GM18909 (cell line): ENCODE data around the gene MTUS2.

Experiments
- ATAC-seq: cut with Tn5 transposase; IDR thresholded peaks from one replicate; pipeline ENCODE4 v1.9.1; 2021; ENCODE audit warnings: mild to moderate bottlenecking; ENCODE audit not compliant: unreplicated experiment, poor library complexity

Gene MTUS2

DNA sequence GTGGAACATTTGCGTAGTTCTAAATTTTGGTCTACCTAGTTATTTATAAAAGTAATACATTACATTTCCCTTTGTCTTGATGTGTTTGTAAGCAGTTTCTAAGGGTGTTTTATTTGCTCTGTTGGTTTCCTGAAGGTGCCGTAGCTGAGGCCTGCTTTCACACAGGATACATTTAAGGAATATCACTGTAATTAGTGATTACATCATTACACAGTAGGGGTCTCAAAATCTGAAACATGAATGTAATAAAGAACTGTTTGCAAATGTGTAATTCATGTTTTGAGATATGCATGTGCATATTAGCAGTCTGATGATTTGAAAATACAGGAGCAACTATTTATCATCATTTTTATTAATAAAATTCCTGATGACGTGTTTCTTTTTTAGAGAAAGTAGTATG, 281.8 kb downstream of the MTUS2 start:
- ATAC-seq, result no peak

DNA sequence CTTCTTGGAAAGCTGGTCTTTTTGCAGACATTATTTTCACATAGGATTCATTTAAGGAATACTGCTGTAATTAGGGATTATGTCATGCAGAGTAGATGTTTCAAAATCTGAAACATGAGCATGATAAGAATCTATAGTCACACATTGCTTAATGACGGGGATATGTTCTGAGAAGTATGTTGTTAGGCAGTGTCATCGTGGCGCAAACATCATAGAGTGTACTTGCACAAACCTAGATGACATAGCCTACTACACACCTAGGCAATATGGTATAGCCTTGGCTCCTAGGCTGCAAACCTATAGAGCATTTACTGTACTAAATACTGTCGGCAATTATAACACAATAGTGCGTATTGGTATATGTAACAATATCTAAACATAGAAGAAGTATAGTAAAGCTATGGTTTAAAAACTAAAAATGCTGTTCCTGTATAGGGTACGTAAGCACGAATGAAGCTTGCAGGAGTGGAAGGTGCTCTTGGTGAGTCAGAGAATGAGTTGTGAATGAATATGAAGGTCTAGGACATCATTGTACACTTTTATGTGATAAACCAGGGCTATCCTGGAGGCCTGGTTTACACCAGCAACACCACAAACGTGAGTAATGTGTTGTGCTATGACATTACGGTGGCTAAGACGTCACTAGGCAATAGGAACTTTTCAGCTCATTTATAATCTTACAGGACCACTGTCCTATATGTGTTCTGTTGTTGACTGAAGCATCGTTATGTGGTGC, 283.1 kb downstream of the MTUS2 start:
- ATAC-seq, result no peak

DNA sequence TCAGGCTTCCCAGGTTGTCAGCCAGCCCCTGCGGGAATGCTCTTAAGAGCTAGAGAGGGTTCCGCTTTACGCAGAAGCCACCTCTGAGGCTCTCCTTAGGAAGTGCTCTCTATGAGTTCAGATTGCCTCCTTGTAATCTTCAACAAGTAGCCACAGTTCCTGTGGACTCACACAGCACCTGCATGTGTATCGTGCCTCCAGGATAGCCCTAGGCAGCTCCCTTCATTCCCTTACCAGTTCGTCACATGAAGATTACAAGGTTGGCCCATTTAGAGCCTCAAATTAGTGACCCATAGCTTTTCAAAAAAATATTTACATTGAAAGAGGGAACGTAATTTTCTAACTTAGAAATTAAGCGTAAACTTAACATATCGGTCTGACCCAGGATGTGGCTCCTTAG, 284.3 kb downstream of the MTUS2 start:
- ATAC-seq, result no peak

DNA sequence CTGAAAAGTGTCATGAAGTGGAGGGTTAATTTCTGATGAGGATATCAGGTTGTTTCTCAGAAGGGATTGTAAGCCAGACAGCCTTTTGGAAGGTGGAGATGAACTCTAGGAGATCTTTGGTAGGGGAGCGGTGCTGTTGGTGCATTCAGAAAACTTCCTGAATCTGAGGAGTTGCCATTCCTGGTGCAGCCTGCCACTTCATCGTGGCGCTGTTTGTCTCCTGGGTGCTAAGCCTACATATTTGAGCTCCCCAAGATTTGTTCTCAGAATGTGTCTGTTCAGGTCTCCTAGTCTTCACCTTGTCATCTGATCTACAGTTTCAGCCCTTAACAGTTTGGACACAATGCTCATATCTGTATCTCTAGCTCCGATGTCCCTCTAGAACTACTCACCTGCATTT, 285.6 kb downstream of the MTUS2 start:
- no peak for ATAC-seq

DNA sequence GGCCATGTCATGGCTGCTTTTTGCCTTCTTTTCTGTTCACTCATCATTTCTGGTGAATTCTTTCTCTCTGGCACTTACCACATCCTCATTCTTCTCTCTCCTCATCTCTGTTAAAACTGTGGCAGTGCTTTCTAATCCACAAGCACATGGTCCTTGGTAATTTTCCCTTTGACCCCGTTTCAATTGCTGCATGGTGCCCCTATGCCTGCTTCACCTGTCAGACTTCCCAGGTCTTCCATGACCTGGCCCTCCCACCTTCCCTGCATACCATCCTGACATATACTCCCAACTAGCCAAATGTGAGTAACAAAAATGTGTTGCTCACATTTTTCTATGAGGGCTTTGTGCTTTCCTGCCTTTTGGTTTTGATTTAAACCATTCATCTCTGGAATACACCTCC, 286.5 kb downstream of the MTUS2 start:
- ATAC-seq, result no peak

DNA sequence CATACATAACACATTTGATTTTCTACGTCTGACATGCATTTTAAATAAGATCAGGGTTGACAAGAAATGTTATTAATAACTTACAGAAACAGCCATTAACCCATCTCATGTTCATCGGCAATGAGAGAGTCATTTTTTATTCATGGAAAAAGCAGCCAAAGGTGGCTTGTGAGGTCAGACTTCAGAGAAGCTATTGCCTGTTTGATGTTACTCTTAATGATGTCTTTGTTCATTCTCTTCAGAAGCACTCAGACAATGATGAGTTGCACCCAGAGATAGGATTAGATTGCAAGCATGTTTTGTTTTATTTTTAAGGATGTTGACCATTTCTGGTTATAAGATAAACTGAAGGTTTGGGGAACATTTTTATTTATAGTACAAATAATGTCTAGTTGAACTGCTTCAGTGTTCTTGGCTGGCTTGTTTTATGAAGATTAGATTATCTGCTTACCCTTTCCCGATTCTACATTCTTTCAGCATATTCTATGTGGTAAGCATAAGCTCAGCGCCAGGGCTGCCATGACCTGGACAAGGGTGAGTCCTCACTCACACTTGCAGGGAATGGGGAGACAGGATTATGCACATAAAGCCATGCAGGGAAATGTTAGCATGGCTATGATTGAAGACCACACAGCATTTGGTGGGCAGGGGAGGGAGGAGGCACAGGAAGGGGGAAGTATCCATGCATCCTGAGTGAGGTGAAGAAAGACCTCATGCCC, 288.1 kb downstream of the MTUS2 start:
- no peak for ATAC-seq

DNA sequence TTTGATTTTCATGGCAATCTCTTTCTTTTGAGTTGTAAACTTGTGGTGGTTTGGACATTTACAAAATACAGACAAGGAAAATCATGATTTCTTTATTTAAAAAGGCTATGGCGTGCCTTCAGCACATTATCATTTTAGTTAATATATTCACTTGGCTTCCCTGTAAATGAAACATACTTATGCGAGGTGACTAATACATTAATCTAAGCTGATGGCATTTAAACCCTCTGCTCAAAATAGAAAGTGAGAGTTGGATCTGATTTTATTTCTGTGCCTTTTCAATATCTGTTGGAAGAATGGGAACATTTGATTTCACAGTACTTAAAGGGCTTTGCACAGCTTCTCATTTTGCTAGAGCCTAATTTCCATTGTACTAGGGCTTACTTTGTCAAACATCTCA, 289.8 kb downstream of the MTUS2 start:
- no peak for ATAC-seq

DNA sequence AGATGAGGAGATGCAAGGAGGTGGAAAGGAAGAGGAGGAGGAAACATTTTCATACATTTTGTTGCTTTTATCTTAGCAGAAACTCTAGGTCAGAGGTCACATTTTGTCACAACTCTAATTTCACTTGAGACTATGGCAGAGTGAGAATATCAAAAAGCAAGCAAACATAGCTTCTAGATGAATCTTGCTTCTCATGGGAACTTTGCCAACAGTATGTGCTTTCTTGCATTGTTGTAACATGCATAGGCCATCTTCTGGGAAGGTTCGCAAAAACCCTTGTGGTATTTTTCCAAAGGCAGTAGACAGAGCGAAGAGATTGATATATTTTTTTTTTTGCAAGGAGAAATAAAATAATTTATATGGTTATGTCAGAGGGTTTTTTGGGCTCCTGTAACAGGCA, 291.3 kb downstream of the MTUS2 start:
- no peak for ATAC-seq

DNA sequence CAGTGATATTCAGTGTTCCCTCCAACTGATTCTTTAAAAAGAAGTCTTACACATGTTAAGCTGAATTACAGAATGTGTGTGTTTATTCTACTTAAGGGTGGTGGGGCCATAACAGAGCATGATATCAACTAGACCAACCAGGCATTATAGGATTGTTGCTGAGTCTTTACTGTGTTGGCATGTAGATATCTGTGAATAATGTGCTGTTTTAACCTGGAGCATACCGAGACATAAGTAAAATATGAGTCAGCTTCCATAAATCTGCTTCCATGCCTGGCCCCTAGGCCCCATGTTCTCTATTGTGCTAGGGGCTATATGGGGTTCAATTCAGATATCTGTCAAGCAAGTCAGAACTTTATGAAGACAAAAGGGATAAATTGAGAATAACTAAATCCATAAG, 295.7 kb downstream of the MTUS2 start:
- ATAC-seq, result no peak

DNA sequence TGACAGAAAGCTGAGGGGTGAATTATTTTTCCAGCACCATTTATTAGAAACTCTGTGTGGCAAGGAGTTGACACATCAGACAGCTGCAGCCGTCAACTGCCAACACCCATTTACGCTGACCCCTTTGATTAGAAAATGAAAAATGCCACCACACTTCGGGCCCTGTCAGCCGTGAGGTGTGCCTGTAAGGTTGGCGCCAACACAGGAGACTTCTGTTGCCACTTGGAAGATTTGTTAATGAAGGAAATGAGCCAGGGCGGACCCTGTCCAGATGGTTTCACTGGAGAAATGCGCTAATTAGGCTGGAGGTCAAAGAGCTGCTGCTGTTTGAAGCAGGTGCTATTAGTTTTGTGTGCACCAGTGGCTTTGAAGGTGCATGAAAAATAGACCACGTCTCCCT, 297.5 kb downstream of the MTUS2 start:
- no peak for ATAC-seq

DNA sequence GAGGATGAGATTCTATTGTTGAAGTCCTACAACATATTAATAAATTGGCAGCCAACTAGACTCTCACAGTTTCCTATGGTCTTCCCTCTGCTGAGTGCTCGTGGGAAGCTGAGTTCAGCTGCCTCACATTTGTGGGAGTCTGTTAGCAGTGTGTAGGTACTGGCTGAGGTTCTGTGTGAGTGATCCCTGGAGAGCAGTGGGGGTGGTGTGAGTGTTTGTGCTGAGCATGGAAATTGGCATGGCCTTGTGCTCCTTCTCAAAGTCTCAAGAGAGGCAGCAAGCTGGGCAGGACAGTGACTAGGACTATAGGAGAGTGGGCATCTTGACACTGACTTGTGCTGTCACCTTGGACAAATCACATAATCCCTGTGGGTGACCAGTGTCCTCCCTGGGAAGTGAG, 298.3 kb downstream of the MTUS2 start:
- no peak for ATAC-seq

DNA sequence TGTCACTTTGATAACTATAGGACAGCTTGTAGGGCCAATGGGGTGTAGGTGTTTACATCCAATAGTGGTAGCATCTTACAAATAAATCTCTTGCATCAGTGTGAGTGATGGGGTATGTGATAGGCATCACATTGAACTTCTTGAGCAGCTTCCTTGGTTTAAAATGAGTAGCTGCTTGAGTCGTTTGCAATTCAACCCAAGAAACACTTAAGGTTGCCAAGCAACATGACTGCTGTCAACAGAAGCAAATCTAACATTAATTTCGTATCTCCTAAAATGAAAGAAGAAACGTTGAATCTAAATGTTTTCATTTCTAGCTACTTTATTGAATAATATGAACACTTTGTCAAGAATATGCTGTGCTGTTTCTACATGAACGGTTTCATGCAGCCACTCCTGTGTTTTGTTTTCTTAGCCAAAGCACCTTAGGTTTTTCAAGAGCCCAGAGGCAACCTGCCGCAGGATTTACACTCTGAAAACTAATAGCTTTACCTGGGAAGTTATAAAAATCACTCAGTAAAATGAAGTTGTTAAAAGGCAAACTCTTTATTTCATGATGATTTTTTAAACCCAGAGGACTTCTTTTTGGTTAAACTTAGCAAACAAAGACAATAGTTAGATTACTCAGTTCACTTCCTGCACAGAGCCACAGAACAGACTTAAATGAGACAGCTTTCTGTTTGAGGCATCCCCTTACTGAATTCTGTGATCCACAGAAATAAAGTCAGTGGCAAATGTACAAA, 305.2 kb downstream of the MTUS2 start:
- peak; percentile 76 for ATAC-seq

DNA sequence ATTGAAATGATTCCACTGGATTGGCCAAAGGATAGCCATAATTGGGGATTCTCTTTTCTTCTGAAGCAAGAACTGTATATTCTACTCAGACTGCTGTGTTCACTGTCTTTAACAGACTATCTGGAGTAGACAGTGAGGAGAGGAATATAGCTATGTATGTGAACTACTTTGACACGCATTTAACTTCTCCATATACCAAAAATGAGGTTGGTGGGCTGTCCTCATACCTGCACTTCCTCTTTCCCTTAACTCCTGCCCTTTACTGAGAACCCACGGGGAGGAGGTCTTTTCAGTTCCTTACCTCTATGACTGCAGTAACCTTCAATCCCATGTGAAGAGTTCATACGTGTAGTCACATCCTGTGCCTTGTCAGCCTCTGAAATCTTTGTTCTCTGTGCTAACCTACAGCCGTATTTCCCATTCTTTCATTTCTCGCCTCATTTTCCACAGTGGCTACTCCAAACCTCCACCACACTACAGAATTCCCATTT, 305.8 kb downstream of the MTUS2 start:
- peak; percentile 79 for ATAC-seq

DNA sequence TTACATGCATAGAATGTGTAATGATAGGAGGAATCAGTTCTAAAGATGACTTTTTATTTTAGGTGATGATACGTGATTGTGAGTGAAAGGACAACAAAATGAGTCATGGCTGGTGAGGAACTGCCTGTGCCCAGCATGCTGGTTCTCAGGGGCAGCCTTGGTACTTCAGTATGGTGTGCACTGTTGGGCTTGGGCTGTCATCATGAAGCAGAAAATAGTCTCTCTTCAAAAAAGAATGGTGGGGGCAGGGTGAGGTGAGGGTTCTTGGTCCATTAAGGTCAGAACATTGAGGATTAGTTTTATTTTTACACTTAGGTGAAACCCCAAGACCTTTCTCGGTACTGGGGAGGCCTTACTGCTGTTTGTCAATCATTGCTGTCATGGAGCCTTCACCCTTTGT, 309.5 kb downstream of the MTUS2 start:
- no peak for ATAC-seq

DNA sequence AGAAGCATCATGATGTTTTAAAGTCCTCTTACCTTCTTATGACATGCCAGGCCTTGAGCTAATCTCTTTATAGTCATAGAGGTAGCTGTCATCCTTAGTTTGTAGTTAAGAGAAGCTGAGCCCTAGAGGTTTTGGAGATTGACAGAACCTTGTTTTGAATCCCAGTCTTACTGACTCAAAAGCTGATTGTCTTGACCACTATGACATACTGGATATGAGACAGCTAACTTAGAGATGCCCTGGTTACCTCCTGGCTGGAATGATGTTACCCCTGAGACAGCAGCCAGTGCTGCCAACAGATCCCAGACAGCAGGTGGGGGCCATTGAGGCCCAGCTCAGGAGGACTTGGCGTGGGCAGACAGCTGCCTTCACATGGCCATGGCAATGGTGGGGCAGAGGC, 311.0 kb downstream of the MTUS2 start:
- ATAC-seq, result no peak

DNA sequence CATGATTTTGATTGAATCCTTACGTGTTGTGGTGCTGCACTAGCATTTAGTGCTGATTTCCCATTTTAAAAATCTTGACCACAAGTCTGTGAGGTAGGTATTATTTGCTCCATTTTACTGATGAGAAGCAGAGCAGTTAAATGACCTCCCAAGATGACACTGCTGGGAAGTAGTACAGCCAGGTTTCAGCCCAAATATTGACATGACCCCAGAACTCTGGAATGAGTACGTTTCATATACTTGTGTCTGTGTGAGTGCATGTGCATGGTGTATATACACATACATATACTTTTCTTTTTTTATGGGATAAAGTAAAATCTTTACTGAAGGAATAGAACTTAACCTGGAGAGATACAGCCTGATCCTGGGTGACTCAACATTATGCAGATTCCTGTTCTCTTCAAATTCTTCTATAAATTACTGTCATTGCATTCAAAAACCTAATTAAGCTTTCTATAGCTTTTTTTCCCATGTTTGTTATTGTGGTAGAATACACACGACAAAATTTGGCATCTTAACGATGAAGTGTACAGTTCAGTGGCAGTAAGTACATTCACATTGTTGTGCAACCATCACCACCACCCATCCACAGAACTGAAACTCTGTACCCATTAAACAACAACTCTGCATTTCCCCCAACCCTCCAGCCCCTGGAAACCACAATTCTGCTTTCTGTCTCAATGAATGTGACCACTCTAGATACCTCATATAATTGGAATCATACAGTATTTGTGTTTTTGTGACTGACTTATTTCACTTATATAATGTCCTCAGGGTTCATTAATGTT, 311.9 kb downstream of the MTUS2 start:
- no peak for ATAC-seq

DNA sequence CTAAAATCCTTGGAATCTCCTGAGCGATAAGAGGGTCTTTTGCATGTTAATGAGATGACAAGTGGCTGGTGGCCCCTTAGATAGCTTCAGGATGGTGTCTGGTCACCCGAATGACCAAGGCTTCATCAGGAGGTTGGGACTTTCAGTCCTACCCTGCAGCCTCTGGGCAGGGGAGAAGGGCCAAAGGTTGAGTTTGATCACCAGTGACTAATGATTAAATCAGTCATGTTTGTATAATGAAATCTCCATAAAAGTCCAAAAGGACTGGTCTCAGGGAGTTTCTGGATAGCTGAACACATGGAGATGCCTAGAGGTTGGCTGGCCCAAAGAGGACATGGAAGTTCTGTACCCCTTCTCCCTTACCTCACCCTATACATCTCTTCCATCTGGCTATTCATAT, 316.2 kb downstream of the MTUS2 start:
- no peak for ATAC-seq

DNA sequence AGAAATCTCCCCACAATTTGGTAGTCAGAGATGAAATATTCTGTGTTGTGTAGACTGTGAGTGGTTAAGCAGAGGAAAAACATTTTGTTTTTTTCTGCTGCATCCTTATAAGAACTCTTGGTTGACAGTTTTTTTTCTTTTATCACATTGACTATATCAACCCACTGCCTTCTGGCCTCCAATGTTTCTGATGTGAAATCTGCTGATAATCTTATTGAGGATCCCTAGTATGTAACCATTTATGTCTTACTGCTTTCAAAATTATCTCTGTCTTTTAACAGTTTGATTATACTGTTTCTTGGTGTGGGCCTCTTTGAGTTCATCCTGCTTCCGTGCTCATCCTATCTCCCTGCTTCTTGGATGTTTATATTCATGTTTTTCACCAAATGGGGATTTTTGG, 316.9 kb downstream of the MTUS2 start:
- no peak for ATAC-seq

DNA sequence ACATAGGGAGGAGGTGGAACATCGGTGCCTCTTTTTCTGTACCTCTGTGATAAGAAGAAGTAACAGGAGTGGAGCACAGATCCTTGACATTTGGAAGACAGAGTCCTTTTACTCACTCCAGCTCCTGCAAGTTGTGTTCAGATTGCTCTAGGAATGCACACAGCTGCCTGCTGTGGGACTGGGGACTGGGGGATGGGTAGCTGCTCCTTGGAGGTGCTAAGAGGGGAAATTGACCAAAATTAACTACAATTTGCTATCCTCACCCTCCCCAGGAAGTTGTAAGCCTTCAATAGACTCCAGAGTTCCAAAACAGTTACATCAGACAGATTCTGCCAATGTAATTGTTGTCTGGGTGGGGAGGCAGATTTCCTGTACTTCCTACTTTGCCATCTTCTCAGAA, 317.9 kb downstream of the MTUS2 start:
- ATAC-seq, result no peak

DNA sequence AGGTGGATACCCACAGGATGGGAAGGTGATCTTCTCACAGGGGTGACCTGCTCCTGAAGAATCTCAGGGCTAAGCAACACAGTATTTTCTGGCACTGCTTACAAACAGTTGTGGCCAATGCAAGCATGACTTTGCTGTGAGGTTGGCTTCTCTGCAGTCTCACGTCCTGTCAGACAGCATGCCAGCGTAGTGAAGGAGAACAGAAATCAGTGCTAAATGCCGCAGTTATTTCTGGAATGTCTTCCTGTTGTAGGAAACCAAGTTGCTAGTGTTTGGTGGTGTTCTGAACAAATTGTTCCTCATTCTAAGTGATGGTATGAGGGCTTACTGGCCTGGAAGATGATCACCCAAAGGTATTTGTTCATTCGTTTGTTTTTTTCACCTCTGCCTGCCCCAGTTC, 320.1 kb downstream of the MTUS2 start:
- ATAC-seq, result no peak

DNA sequence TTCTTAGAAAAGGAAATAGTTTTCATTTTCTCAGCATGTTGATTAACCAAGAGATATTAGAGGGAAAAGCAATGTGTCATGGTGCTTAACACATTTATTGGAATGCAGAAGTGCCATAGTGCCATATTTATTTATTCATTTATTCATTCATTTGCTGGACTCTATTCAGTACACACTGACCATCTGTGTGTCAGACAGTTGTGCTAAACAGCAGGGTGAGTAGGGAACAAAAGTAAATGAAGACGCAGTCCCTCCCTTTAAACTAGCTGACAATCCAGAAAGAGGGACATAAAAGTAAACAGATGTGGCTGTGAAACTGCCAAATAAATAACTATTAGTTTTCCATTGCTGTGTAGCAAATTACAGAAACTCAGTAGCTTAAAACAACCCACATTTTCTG, 323.7 kb downstream of the MTUS2 start:
- ATAC-seq, result no peak
